Stimulated activated CD8-positive, alpha-beta memory T cell treated with anti-CD3 and anti-CD28 coated beads, Interleukin-7, amount 100 ng/mL, for 4 hours (primary cell): Measurements from ENCODE around the gene SSBP2.
"Not testable (repeated sequence)": the region's sequence is repeated elsewhere in the genome, so short reads cannot be mapped to it uniquely, and the experiment has no call there.

Source experiments
- DNase-seq, 2 donors: peaks; one replicate each; pipeline ENCODE4 v3.0.0-alpha.2; 2020; ENCODE audit warnings: low read depth in 2 of 2

Gene SSBP2

DNA sequence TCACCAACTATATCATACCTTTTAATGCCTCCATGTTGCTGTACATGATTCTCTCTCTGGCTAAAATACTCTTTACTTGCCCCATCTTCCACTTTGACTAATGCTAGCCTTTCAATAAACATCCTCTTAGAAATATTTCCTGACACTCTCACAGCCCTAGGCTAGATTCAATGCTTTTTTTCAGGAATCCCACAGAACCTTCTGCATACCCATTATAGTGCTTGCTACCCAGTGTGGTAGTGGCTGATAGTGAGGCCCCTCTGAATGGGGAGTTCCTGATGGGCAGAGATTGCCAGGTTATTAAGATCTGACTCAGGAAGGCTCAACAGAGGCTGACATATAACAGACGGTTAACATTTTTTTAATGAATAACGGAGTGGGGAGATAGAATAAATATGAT, 11.6 kb downstream of the SSBP2 start:
- DNase-seq: no peak

DNA sequence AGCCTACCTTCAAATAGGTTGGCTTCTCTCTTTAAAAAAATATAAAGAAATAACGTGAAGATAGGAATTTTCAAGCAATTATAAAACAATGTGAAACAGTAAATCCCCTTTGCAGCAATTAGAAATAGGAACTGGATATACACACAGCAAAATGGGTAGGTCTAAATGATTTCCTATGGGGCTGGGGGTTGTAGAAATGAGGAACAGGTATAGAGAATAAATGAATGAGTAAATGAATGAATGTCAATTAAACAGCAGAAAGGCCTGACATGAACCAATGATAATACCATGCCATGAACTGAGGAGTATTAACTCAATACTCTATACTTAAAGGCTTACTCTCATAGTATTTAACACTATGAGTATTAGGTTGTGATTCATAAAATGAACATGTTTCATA, 21.6 kb downstream of the SSBP2 start:
- DNase-seq: no peak

DNA sequence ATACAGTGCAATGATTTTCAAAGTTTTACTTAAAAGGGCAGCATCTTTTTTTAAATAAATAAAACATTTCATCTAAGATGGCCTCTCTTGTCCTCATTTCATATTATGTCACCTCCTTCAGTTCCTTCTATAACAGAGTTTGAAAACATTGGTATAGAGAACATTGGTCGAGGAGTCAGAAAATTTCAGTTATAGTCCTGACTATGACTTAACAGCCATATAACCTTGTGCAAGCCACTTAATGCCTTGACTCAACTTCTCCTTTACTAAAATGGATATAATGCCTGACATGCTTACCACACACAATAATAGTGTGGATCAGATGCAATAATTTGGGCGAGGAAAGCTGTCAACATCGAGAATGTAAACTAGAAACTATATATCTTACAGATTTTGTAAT, 22.6 kb downstream of the SSBP2 start:
- DNase-seq: no peak

DNA sequence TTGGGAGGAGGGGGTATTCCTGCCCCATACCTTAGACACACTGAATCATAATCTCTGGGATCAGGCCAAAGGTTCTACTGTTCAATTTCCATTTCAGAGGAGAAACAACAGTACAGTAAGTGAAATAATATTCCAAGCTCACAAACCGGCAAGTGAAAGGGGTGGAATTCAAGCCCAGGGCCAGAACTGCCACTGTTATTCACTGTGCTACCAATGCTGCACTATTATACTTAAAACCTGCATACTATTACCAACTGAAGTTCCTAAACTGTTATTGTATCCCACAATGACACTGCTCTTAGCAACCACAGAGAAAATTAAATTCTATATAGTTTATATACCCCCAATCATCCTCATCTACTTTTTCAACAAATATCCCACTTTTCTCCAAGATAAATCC, 24.6 kb downstream of the SSBP2 start:
- DNase-seq: no peak

DNA sequence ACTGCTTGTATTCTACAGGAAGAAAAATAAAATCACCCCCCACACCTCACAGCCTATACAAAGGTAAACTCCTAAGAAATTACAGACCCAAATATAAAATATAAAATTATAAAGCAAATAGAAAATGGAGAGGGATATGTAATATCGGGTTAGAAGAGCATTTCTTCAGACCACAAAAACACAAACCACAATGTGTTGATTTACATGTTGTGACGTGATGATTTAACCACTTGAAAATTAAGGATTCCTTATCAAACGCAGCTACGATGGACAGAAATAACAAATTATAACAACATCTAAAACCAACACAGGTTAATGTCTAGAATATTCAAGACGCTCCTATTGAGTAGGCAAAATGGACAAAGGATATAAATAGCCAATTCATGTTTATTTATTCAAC, 26.3 kb downstream of the SSBP2 start:
- DNase-seq: no peak

DNA sequence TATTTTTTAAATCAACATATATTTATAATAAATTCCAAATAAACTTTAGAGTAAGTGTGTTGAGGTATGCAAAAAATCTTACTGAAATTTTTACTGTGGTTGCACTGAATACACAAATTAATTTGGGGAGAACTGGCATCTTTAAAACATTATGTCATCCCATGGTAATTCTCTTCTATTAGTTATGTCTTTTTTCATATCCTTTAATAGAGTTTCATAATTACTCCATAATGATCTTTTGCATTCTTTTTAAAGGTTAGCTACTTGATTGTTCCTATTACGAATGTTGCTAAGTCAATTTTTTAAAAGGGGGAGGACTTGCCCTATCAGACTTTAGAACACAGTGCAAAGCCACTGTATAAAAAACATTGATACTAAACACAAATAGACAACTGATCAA, 26.8 kb downstream of the SSBP2 start:
- no peak for DNase-seq

DNA sequence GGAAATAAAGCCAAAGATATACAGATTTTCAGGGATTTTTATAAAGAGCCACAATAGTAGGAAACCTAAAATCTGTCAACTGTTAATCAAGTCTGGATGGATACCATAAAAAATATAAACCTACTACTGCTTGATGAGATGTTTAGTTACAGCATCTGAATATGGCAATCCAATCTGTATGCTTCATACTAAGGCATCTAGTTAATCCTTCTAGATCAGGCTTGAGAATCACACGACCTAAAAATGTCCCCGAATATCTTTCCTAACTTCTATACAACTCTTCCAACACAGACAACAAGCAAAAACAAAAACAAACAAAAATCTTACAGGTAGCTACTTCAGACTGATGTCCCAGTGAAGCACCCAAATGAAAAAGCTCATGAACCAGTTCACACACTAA, 29.8 kb downstream of the SSBP2 start:
- DNase-seq: no peak

DNA sequence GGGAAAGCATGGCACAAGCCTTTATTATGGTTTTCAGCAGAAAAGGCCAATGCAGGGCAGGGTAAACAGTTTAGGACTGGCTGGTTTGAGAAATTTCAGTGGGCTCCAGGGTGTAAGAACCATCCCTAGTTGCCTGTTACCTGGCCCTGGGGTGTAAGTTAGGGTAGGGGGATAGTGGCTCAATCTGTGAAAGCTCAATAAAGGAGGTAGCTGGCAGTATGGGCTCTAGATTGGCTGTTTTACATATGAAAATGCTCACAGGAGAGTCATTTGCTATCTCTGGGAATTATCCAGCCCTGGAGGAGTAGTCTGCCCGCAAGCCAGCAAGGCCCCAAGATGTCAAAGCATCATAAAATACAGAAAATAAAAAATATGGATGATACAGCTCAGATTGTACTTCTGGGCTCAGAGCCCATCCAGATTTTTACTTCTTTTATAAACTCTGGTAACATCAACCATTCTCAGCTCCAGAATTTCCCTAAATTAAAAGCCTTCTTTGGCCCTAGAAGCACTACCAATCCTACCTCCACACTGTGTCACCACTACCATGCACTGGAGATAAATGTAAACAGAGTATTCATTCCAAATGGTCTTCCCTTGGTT, 31.1 kb downstream of the SSBP2 start:
- DNase-seq: no peak

DNA sequence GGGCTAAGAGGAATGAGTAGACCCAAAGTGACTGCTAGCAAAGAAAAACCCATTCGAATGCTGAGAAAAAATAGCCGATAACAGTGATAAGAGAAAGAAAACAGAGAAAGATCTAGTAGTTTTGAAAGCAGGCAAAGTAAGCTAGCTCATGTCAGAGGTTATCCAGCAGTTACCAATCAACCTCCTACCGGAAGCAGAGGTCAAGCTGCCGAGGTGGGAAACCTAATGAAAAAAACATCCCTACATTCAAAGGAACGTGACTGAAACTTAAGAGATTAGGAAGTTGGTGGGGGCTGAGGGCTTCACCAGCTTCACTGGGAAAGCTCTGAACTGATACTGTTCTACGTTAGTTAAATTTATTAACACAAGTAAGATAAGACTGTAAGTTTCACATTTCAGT, 32.6 kb downstream of the SSBP2 start:
- DNase-seq: no peak

DNA sequence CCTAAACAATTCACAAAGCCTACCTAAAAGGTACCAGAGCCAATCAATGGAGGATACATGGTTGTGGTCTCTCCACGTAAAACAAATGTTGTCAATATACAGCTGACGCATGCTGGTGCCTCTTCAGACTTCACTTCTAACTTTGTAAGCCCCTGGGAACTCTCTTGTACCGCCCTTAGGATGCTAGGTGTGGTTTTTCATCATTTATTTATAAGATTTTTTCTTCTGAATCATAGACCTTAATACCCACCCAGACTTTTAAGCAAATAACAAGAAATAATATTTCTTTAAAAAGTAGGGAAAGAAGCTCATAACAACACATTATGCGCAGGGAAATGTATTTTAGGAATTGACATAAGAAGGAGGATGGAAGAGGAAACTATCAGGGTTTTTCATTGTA, 33.0 kb downstream of the SSBP2 start:
- DNase-seq: no peak

DNA sequence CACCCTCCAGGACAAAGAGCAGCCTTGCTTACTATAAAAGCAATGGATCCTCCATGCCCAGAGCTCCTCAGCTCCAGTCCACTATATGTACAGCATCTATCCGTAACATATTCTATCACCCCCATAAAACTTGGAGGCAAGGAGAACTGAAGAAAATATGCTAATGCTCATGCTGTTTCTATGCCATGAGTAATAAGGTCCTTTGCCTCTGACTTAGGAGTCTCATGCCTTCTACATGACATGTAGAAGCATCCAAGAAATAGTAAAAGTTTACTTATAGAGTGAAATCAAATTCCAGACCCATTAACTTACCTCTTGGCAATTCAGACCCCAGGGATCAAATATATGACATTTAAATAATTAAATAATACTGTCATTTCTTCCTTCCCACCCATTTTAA, 33.7 kb downstream of the SSBP2 start:
- DNase-seq: no peak

DNA sequence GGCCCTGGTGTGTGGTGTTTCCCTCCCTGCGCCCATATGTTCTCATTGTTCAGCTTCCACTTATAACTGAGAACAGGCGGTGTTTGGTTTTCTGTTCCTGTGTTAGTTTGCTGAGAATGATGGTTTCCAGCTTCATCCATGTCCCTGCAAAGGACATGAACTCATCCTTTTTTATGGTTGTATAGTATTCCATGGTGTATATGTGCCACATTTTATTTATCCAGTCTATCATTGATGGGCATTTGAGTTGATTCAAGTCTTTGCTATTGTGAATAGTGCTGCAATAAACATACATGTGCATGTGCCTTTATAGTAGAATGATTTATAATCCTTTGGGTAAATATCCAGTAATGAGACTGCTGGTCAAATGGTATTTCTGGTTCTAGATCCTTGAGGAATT, 36.8 kb downstream of the SSBP2 start:
- not testable (repeated sequence) for DNase-seq

DNA sequence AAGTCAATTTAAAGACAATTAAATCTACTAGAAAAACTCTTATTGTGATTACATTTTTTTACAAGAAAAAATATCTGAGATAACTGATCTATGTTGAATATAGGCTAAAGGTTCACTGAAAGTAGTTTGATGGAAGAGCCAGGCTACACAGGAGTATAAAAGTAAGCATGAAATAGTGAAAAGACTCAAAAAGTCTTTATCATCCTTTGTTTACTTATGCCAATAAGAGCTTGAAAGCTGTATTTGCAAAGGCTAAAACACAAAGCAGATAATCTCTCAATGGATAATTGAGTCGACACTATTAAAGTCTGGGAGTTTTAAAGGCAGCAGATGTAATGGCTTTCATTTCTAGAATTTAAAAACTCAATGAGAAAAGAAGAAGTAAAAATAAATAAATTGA, 42.0 kb downstream of the SSBP2 start:
- no peak for DNase-seq

DNA sequence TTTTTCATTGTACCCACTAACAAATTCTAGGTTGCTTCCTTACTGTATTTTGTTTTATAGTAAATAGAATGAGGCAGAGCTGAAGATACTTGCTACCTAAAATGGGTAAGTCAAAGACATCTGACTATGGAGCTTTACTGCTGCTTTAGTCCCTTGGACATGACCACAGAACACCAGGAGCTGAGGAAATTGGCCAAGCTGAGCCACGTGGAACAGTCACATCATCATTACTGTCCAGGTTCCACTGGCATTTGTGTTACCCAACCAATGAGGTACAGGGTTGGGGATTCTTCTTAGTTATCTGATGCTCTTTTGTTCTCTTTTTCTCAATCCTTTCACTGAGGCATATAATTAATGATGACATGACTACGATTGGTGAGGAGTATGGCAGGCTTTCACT, 47.1 kb downstream of the SSBP2 start:
- no peak for DNase-seq

DNA sequence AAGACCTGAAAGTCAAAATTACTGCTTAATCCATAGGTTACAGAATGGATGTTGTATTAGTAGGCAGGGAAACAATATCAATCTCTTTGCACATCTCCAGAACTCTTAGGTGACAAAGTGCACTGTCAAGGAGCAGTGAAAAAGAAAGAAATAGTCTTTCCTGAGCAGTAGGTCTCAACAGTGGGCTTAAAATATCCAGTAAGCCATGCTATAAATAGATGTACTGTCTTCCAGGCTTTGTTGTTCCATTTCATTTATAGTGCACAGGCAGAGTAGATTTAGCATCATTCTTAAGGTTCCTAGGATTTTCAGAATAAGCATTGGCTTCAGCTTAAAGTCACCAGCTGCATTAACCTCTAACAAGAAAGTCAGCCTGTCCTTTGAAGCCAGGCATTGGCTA, 50.7 kb downstream of the SSBP2 start:
- no peak for DNase-seq

DNA sequence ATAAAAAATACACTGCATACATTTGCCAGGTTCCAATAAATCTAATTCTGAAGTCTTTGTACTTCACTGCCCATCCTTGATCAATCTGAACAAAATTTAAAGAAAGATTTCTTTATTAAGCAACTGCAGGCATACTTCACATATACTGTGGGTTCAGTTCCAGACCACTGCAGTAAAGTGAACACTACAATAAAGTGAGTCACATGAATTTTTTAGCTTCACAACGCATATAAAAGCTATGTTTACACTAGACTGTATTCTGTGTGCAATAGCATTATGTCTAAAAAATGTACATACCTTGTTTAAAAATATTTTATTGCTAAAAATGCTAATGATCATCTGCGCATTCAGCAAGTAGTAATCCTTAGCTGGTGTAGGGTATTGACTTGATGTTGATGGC, 52.1 kb downstream of the SSBP2 start:
- no peak for DNase-seq

DNA sequence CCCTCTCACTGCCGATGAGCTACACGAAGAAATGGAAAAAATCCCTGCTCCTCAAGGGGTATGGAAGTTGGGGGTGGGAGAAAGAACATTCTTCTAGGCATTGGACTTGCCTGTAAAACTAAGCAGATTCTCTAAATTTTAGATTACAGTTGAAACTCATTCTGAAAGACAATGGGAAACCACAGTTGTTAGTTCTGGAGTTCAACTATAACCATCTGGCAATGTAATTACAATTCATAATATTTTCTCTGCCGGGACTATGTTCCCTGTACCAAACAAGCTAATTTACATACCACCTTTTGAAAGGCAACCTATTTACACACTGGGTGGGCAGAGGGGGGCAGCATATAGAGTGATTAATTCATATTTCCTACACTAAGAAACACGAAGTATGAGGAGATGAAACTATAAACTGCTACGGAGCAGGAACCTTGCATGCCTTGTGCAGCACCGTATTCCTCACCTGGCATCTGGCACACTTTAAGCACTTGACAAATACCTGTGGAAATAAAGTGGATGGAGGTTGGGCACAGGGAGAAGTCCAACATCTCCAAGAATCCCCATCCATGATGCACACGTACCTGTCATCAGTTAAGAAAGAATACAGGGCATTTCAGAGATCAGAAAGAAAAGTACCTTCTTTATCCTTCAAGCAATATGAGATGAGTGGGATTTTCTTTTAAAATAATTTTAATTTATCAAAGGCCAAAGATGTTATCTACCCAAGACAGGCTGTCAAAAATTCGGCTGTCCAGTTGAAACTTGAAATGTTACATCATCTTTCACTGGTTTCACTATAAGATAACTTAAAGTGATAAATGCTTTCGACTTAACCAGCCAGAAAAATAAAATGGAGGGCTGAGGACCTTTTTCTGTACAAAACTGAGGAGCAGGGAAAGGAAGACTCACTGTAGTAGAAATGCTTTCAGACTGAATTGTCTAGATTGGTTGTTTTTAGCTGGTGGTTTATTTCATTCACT, 54.2 kb downstream of the SSBP2 start:
- DNase-seq: no peak

DNA sequence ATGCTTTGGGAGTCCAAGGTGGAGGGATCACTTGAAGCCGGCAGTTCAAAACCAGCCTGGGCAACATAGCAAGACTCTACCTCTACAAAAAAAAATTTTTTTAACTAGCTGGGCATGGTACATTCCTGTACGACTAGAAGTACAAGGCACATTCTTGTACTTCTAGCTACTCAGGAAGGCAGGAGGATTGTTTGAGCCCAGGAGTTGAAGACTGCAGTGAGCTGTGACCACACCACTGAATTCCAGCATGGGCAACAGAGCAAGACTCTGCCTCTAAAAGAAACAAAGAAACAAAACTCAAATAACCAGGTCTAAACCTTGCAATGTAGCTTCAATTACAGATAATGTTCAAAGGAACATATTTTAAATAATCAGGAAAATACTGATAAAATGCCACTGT, 56.2 kb downstream of the SSBP2 start:
- DNase-seq: no peak

DNA sequence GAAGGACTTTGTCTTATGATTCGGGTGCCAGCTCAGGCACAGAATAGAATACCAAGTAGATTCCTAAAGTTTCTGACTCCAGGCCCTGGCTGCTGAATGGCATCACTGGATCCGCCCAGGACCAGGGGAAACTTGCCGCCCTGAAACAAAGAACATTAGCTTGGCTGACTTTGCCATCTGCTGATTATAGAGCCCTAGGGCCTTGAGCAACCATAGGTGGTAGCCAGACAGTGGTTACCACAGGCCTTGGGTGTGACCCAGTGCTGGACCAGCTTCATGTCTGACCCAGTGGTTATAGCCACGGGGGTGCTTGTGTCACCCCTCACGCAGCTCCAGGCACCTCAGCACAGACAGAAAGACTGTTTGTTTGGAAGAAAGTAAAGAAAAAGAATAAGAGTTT, 62.7 kb downstream of the SSBP2 start:
- DNase-seq: no peak

DNA sequence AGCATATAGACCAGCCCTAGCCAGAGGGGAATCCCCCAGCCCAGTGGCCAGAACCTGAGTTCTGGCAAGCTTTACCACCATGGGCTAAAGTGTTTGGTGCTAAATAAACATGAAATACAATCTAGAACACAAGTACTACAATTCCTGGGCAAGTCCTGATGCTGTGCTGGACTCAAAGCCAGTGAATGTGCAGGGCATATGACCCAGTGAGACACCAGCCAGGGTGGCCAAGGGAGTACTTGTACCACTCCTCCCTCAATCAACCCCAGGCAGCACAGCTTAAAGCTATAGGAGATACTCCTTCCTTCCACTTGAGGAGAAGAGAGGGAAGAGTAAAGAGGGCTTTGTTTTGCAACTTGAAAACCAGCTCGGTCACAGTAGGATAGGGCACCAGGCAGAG, 63.6 kb downstream of the SSBP2 start:
- no peak for DNase-seq

DNA sequence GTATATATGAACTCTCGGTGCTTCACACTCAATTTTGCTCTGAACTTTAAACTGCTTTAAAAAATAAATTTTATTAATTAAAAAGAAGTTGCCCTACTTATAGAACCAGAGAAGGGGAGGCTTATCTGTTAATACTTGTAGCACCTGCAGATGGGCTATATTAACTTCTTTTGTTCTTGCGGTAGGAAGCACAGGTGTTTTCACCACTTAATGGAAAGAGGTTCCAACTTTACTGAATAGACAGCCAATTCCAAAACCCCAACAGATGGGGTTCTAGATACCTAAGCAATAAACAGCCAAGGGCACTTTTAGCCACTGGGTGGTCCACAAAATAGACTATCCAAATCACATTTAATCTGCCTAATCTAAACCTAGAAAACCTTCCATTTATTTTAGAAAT, 65.4 kb downstream of the SSBP2 start:
- DNase-seq: no peak

DNA sequence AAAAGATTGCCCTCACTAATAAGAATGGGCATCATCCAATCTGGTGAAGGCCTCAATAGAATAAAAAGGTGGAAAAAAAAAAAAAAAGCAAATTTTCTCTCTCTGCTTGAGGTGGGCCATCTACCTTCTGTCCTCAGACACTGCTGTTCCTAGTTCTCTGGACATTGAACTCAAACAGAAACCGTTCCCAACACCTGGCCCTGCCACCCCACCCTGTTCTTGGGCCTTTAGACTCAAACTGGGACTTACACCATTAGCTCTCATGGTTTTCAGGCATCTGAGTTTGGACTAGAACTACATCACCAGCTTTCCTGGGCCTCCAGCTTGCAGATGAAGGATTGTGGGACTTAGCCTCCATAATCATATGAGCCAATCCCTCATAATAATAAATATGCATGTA, 71.0 kb downstream of the SSBP2 start:
- DNase-seq: no peak

DNA sequence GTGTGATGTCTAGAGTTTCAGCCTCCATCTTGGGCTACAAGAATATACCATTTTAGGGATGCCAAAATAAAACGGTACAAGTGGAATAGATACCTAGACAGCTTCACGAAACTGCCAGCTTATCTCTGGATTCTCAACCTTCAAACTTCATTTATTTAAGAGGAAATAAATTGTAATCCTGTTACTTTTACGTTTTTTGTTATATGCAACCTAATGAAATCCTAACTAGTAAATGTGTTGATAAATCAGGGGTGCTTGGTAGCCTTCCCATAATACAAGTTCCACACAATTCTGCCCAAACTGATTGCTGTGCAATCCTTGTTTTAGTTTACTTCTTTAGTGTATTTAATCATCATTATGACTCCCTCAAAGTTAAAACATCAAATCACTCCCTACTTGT, 75.5 kb downstream of the SSBP2 start:
- DNase-seq: no peak

DNA sequence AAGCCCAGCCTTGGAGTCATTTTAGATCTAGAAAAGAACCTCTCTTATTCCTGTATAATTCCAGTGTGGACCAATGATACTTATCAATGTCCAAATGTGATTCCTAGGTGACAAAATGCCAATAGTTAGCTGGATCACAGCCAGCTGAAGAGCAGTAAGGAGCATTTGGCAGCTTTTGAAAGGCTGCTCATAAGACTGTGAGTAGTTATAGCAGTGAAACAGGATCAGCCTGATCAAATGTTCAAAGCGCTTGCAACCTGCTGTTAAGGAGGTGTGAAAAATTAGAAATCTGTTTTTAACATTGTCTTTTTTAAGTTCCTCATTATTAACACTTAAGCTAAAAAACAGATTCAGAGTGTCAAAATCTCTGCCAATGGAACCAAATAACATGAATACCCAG, 85.1 kb downstream of the SSBP2 start:
- no peak for DNase-seq
